NCI-H1417 treated with DMSO at 0.1 percent for 48 hours (cell line): ENCODE results near the gene NBPF4.
"Not testable (repeated sequence)": the region's sequence is repeated elsewhere in the genome, so short reads cannot be mapped to it uniquely, and the experiment has no call there.

Experiments used
- DNase-seq: peaks from one replicate; lab custom pipeline; 2025; lab: John Stamatoyannopoulos, UW

NBPF4 gene, protein sequence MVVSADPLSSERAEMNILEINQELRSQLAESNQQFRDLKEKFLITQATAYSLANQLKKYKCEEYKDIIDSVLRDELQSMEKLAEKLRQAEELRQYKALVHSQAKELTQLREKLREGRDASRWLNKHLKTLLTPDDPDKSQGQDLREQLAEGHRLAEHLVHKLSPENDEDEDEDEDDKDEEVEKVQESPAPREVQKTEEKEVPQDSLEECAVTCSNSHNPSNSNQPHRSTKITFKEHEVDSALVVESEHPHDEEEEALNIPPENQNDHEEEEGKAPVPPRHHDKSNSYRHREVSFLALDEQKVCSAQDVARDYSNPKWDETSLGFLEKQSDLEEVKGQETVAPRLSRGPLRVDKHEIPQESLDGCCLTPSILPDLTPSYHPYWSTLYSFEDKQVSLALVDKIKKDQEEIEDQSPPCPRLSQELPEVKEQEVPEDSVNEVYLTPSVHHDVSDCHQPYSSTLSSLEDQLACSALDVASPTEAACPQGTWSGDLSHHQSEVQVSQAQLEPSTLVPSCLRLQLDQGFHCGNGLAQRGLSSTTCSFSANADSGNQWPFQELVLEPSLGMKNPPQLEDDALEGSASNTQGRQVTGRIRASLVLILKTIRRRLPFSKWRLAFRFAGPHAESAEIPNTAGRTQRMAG

GRCh38 chr1:108243976-108244375 lies at the start of gene NBPF4:
Gene NBPF4 (minus strand): TSS chr1:108244076. CDS start chr1:108243761, 315 bp downstream.
- DNase-seq, result not testable (repeated sequence)

- DNase-seq, result not testable (repeated sequence)
These were observed 38.8 kb upstream of the NBPF4 start for GRCh38 chr1:108282528-108283257.

- DNase-seq, result not testable (repeated sequence)
These were observed 28.8 kb upstream of the NBPF4 start for GRCh38 chr1:108272485-108273327.

GRCh38 chr1:108267097-108267496 lies 23.2 kb upstream of the NBPF4 start:
- DNase-seq, result not testable (repeated sequence)

DNA sequence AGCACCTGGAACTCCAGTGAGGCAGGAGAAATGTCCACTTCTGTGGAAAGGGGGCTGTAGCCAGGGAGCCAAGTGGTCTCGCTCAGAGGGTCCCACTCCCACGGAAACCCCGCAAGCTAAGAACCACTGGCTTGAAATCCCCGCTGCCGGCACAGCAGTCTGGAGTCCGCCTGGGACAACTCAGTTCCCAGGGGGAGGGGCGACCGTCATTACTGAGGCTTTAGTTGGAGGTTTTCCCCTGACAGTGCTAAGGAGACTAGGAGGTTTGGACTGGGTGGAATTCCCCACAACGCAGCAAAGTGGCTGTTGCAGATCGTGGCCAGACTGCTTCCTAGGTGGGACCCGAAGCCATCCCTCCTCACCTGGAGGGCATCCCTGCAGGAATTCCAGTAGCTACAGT lies 18.1 kb upstream of the NBPF4 start:
- DNase-seq, result not testable (repeated sequence)

- not testable (repeated sequence) for DNase-seq
These were observed 17.6 kb upstream of the NBPF4 start for GRCh38 chr1:108261519-108261918.

- not testable (repeated sequence) for DNase-seq
These were observed 16.8 kb upstream of the NBPF4 start for GRCh38 chr1:108260578-108261259.

GRCh38 chr1:108255426-108255825 lies 11.6 kb upstream of the NBPF4 start:
- not testable (repeated sequence) for DNase-seq

GRCh38 chr1:108239426-108239825 lies 4.5 kb downstream of the NBPF4 start:
- DNase-seq, result not testable (repeated sequence)

DNA sequence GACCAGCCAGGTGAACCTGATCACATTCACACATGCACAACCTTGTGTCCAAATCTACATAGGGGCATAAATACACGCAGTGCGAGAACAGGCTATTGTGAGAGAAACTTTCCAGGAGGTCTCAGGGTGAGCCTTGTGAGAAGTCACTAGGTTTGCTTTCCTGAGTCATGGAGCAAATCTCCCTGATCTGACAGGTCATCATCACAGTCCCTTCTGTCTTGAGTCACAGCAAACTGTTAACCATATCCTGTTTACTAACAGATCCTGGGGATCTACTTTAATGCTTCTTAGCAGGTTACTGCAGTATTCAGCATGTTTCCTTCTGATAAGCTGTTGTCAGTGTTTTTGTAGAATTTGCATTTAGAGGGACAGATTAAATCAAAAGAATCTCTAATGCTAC lies 8.6 kb downstream of the NBPF4 start:
- not testable (repeated sequence) for DNase-seq

DNA sequence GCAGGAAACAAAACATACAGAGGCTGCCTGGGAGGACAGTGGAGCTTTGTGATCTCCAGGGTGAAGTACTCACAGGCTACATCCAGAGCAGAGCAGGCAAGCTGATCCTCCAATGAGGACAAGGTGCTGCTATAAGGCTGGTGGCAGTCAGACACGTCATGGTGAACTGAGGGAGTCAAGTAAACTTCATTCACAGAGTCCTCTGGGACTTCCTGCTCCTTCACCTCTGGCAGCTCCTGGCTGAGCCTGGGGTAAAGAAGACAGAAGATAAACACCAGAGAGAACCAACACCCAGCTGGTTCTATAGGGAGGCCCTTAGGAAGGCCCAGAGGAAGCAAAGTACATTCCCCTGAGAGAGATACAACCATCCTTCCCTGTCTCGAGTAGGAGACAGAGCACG lies 11.7 kb downstream of the NBPF4 start:
- not testable (repeated sequence) for DNase-seq

GRCh38 chr1:108229976-108230375 lies 13.9 kb downstream of the NBPF4 start:
- not testable (repeated sequence) for DNase-seq

DNA sequence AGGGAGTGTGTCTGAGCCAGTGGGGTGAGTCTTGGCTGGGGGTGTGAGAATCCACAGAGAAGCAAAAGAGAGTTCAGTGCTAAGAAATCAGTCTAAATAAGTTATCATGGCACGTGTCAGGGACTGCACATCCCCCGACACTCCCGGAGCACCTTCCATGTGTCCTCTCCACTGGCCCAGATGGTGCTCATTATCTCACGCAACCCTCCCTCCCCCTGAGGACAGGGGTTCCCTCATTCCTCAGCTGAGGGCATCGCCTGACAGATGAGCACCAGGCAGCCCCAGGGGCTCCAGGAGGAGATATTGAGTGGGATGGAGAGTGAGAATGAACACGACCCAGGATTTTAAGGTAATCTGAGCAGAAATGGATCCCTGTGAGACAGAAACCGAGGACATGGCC lies 16.1 kb downstream of the NBPF4 start:
- DNase-seq, result not testable (repeated sequence)

- not testable (repeated sequence) for DNase-seq
These were observed 17.0 kb downstream of the NBPF4 start for GRCh38 chr1:108226855-108227254.

DNA sequence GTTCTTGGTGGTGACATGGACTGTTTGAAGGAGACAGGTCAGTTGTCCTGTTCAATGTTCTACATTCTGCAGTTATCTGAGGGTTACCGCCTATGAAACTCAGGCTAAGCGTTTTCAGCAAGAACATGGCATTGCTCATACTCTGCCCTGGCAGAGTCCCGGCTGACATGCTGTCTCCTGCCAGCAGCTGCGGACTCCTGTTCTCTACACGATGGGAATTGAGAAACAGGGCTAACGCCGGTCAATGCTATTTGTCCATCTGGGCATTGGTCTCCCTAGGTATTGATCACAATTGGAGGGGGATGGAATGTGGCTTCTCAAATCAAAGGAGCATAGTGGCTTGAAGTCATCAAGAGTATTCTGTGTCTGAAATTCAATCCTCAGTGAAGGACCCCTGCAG lies 20.6 kb downstream of the NBPF4 start:
- not testable (repeated sequence) for DNase-seq

DNA sequence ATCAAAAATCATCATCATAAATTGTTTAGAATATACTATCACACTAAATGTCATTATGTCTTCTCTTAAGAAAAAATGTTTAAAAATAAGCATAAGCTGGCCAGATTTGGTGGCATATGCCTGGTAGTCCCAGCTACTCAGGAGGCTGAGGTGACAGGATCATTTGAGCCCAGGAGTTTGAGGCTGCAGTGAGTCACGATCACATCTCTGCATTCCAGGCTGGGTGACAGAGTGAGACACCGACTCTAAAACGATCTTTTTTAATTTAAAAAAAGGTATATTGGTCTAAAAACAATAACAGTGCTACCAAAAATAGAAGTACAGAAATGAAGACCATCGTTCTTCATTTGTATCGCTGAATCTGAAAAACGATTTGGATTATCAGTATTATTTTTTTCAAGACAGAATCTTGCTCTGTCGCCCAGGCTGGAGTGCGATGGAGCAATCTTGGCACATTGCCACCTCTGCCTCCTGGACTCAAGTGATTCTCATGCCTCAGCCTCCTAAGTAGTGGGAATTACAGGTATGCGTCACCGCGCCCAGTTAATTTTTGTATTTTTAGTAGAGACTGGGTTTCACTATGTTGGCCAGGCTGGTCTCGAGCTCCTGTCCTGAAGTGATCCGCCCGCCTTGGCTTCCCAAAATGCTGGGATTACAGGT lies 26.2 kb downstream of the NBPF4 start:
- DNase-seq, result not testable (repeated sequence)

DNA sequence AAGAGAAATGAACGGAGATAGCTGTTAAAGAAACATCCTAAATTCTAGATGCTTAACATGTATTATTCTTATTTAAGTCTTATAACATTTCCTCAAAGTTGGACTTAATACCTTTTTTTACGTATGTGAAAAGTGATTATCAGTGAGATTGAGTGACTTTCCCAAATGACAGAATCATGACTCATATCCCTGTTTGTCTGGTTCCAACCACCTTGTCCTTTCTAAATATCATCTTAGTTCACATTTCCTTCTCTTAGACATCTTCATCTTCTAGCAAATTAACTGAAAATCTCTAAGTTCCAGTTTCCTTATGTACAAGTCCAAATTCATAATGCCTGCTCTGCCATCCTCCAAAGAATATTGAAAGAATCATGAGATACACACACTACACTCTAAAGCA lies 26.9 kb downstream of the NBPF4 start:
- not testable (repeated sequence) for DNase-seq

- DNase-seq, result not testable (repeated sequence)
These were observed 27.6 kb downstream of the NBPF4 start for GRCh38 chr1:108216028-108216890.
